ENCODE results near the gene RNF181.

Gene RNF181

GRCh38 chr2:85619617-85620016 is 24.1 kb downstream of the RNF181 start:
- DNase-seq (ENCODE audit: insufficient read length, low spot score) (no peak), FAIRE-seq (no peak)
- no peak for TF ChIP-seq CTCF (IDR thresholded peaks at IDR 0.05; ENCODE audit: insufficient read depth, missing control alignments)

DNA sequence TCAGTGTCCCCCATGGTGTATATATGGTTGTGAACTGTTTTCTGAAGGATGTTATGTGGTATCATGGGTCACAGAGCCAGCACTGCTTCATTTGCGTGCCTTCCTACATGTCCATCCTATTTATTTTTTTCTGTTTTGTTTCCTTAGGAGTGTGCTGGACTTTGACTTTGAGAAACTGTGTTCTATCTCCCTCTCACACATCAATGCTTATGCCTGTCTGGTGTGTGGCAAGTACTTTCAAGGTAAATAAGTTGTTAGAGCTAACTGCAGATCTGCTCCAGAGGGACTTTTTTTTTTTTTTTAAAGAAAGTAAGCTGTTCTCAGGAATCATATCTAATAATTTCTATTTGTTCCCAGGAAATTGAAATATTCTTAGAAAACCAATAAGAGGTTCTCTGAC is 25.8 kb downstream of the RNF181 start:
- DNase-seq (ENCODE audit: insufficient read length, low spot score) (no peak), FAIRE-seq (no peak)
- TF ChIP-seq CTCF (IDR thresholded peaks at IDR 0.05; ENCODE audit: insufficient read depth, missing control alignments): no peak

DNA sequence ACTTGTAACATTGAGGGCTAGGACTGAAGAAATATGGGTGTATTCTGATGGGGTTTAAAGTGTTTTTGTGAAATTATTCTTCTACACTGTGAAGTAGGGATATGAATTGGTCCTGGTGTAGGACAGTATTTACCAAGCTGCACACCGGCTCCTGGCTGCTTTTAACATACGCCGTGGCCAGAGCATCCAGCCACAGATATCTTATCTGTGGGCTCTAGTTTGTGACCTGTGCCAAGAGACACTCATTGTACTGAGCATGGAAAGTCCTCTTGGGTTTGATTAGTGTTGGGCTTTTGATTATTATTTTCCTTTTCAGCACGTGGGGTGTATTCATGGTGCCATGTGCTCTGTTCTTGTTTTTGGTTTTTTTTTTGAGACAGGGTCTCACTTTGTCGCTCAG is 28.4 kb downstream of the RNF181 start:
- no peak for TF ChIP-seq CTCF (IDR thresholded peaks at IDR 0.05; ENCODE audit: insufficient read depth, missing control alignments)
- FAIRE-seq (no peak), DNase-seq (ENCODE audit: insufficient read length, low spot score) (no peak)

DNA sequence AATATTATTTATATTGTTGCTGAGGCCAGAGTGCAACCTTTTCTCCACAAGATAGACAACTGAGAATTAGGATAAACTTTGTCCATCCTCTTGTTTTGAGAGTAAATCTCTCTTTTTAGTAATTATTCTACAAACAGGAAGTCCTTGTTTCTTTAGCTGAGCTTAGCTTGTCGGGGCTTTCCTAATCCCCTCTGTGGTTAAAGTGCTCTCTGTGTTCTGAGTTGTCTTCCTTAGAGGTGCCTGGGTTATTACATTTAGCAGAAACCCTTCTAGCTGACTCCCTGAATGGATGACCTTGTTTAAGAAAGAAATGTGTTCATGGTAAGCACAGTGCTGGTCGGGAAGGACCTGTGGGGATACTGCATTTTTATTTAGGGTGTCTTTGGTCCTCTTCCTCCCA is 33.1 kb downstream of the RNF181 start:
- TF ChIP-seq CTCF (IDR thresholded peaks at IDR 0.05; ENCODE audit: insufficient read depth, missing control alignments): no peak
- FAIRE-seq (no peak), DNase-seq (ENCODE audit: insufficient read length, low spot score) (no peak)

DNA sequence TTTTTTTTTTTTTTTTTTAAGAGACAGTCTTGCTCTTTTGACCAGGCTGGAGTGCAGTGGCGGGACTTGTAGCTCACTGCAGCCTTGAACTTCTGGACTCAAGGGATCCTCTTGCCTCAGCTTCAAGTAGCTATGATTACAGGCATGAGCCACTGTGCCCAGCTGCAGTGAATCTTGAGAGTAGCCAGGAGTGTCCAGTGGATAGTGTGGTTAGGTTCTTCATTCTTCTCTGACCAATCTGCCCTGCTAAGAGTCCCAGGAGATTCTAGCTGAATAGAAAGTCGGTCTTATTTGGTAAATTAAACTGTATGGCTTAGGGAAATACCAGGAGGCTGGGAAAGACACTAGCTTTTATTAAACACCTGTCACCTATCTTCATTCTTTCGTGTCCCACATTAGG is 35.8 kb downstream of the RNF181 start:
- no peak for FAIRE-seq
- TF ChIP-seq CTCF (IDR thresholded peaks at IDR 0.05; ENCODE audit: insufficient read depth, missing control alignments): no peak

DNA sequence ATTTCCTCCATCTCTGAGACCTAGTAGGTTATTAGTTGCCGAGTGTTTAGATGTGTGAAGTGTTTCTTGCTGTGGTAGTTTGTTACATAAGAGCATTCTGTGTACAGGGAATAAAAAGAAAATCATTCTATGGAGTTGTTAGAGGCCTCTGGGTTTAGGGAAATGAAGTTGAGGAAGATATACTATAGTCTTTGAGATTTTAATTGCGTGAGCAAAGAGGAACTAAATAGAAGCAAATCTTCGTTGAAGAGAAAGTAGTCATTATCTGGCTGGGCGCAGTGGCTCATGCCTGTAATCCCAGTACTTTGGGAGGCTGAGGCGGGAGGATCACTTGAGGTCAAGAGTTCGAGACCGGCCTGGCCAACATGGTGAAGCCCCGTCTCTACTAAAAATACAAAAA is 39.5 kb downstream of the RNF181 start:
- FAIRE-seq: no peak
- TF ChIP-seq CTCF (IDR thresholded peaks at IDR 0.05; ENCODE audit: insufficient read depth, missing control alignments): no peak
- DNase-seq (ENCODE audit: insufficient read length, low spot score): no peak

More for the DNA sequence above, 35.8 kb downstream of the RNF181 start:
- no peak for DNase-seq (ENCODE audit: insufficient read length, low spot score)

DNA sequence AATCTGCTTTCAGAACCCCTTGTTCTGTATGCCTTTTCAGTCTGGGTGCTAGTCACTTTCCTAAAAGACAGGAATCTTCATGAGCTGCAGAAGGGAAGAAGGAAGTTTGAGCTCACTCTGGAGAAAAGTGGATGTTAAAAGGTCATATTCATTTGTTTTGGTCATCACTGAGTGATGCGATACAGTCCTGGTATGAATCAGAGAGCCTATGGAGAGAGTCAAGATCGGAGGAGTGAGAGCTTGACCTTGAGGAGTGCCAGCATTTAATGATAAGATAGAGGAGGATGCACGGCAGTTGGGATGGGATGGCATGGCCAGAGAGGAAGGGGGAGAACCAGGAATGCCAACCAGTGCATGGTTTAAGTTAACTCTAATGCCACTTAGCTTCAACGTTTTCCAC is 40.1 kb downstream of the RNF181 start:
- no peak for TF ChIP-seq CTCF (IDR thresholded peaks at IDR 0.05; ENCODE audit: insufficient read depth, missing control alignments)
- FAIRE-seq (no peak), DNase-seq (ENCODE audit: insufficient read length, low spot score) (no peak)
